Vagina (tissue), 2 donors: Measurements from ENCODE around the gene CLEC4D.

Experiments
- POLR2AphosphoS5 ChIP-seq, 2 donors: sonication (generic); formaldehyde crosslinking; IDR thresholded peaks; one replicate each; pipeline ENCODE4 v1.9.0; 2017; ENCODE audit warnings: antibody characterized with exemption in 2 of 2, mild to moderate bottlenecking in 2 of 2, low read depth in 1 of 2; ENCODE audit not compliant: insufficient read depth in 1 of 2
- TF ChIP-seq, protein P1 (sequence below), 3 experiments: fragments of 450-650 bp in 2 of 3; fragments of 200-600 bp in 1 of 3; sonication (generic) in 1 of 3; IDR thresholded peaks; one replicate each; pipeline ENCODE4 v1.5.1; 2017 to 2019; ENCODE audit warnings: antibody characterized with exemption in 3 of 3, mild to moderate bottlenecking in 2 of 3, moderate library complexity in 2 of 3

DNA sequence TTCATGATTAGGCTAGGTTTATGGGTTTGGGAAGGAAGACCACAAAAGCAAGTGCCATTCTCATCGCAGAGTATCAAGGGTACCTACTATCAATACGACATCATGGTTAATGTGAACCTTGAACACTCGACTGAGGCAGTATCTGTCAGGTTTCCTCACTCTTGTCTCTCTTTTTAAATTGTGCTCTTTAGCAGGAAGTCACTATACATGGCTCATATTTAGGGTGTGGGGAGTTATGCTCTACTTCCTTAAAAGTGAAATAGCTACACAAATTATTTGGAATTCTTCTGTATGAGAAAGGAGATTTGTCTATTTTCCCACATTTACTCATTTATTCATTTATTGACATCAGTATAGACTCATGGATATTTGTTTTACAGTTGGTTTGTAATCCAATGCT lies 33.3 kb downstream of the CLEC4D start:
- TF ChIP-seq, protein P1, sequence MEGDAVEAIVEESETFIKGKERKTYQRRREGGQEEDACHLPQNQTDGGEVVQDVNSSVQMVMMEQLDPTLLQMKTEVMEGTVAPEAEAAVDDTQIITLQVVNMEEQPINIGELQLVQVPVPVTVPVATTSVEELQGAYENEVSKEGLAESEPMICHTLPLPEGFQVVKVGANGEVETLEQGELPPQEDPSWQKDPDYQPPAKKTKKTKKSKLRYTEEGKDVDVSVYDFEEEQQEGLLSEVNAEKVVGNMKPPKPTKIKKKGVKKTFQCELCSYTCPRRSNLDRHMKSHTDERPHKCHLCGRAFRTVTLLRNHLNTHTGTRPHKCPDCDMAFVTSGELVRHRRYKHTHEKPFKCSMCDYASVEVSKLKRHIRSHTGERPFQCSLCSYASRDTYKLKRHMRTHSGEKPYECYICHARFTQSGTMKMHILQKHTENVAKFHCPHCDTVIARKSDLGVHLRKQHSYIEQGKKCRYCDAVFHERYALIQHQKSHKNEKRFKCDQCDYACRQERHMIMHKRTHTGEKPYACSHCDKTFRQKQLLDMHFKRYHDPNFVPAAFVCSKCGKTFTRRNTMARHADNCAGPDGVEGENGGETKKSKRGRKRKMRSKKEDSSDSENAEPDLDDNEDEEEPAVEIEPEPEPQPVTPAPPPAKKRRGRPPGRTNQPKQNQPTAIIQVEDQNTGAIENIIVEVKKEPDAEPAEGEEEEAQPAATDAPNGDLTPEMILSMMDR (IDR thresholded peaks at IDR 0.05) = no peak
- no peak for TF ChIP-seq POLR2AphosphoS5 (IDR thresholded peaks at IDR 0.05; ENCODE audit: insufficient read depth in 1 of 2, low read depth in 1 of 2)
